A673 (cell line): Measurements from ENCODE around the gene UMAD1. TPM values are rescaled to one million over a fixed set of nuclear protein-coding genes. Genes with fewer than 3 reads are reported as not detected.

ENCODE experiments used
- BruUV-seq: library from RNA; stranded (reverse); fragments of 400-500 nt; replicated peaks from 2 replicates; lab custom pipeline; 2021; lab: Mats Ljungman, UMichigan
- CTCF ChIA-PET: fragments of 300-600 bp; sonication (Branson Sonifier 250); formaldehyde crosslinking; loops from one replicate; lab custom pipeline; 2022; ENCODE audit warnings: antibody characterized with exemption; lab: Charles Lee
- POLR2A ChIA-PET: fragments of 300-600 bp; sonication (Branson Sonifier 250); formaldehyde crosslinking; loops from one replicate; lab custom pipeline; 2022; ENCODE audit warnings: antibody characterized with exemption; ENCODE audit not compliant: low non-redundant PET; lab: Charles Lee
- DNase-seq: peaks from one replicate; pipeline ENCODE4 v3.0.0-alpha.2; 2015; ENCODE audit warnings: low spot score
- H3K27ac ChIP-seq: fragments of 200-600 bp; sonication (generic); 2 replicates; pipeline ENCODE4 v1.5.1; 2016; ENCODE audit warnings: mixed run types, low read depth, mild to moderate bottlenecking, mixed read lengths, antibody characterized with exemption, low read length; ENCODE audit not compliant: poor library complexity, severe bottlenecking
- H3K27me3 ChIP-seq: fragments of 200-600 bp; sonication (generic); replicated peaks from 2 replicates; pipeline ENCODE4 v1.6.1; 2017; ENCODE audit warnings: mixed run types, low read depth, mild to moderate bottlenecking, mixed read lengths, antibody characterized with exemption, low read length; ENCODE audit not compliant: insufficient read depth, poor library complexity
- H3K36me3 ChIP-seq: fragments of 200-600 bp; sonication (generic); 2 replicates; pipeline ENCODE4 v1.6.1; 2016; ENCODE audit warnings: mixed run types, mild to moderate bottlenecking, mixed read lengths, antibody characterized with exemption, low read length; ENCODE audit not compliant: insufficient read depth, poor library complexity, severe bottlenecking
- H3K4me1 ChIP-seq: fragments of 200-600 bp; sonication (generic); 2 replicates; pipeline ENCODE4 v1.6.1; 2017; ENCODE audit warnings: mixed run types, mild to moderate bottlenecking, mixed read lengths, antibody characterized with exemption, low read length; ENCODE audit not compliant: insufficient read depth, poor library complexity, severe bottlenecking
- H3K4me3 ChIP-seq: fragments of 200-600 bp; sonication (generic); 2 replicates; pipeline ENCODE4 v1.5.1; 2016; ENCODE audit warnings: low read depth, mixed run types, mild to moderate bottlenecking, mixed read lengths, low read length; ENCODE audit not compliant: poor library complexity, severe bottlenecking
- H3K9me3 ChIP-seq: fragments of 200-600 bp; sonication (generic); 2 replicates; pipeline ENCODE4 v1.6.1; 2016; ENCODE audit warnings: mixed run types, low read depth, mild to moderate bottlenecking, mixed read lengths, antibody characterized with exemption, low read length; ENCODE audit not compliant: poor library complexity, severe bottlenecking
- CTCF ChIP-seq: fragments of 300-800, 200-600 bp; sonication (generic); conservative IDR thresholded peaks from 2 replicates; pipeline ENCODE4 v1.5.1; 2017; ENCODE audit warnings: low read depth, mild to moderate bottlenecking, antibody characterized with exemption, low read length, moderate library complexity, mixed read lengths
- EZH2 ChIP-seq: fragments of 200-600 bp; sonication (generic); IDR thresholded peaks from 2 replicates; pipeline ENCODE4 v1.6.1; 2017; ENCODE audit warnings: borderline replicate concordance, low read depth, mild to moderate bottlenecking, mixed read lengths, antibody characterized with exemption, low read length; ENCODE audit not compliant: poor library complexity, severe bottlenecking
- intact Hi-C: fragments of 100-400 bp; cut with micrococcal nuclease; formaldehyde crosslinking; loops from one replicate; pipeline ENCODE4 v1.10.0; 2022; ENCODE audit not compliant: unreplicated experiment
- total RNA-seq: library from RNA; stranded (reverse); gene quantifications from 2 replicates; pipeline ENCODE4 v1.2.3, GENCODE V29; 2021

Gene UMAD1
- total RNA-seq, 1 experiment from 2014 or later: 13.5 TPM

- CTCF ChIA-PET: no interaction called here
- no peaks in the 10 kb centered on the region for H3K36me3 ChIP-seq
- intact Hi-C loops: no loop called here
These were observed 268.1 kb downstream of the UMAD1 start for GRCh38 chr7:7908622-7909145.

GRCh38 chr7:7909376-7909775, 268.8 kb downstream of the UMAD1 start:
- ChIA-PET CTCF (no interaction called here), POLR2A (interaction anchor here (0.6 kb wide), 1 partner anchor 268 kb away, joined by 7 read pairs; no protein-coding TSS in a partner anchor)
- no peak for DNase-seq
- intact Hi-C loops: no loop called here
- no peak for TF ChIP-seq CTCF
- TF ChIP-seq EZH2: no peak
- BruUV-seq: no TSS peak
- Histone ChIP-seq H3K4me3 (no peak overlapping the region), H3K36me3 (no peaks in the 10 kb centered on the region), H3K27me3 (no peaks in the 10 kb centered on the region), H3K9me3 (no peaks in the 10 kb centered on the region), H3K27ac (no peak overlapping the region), H3K4me1 (no peaks in the 10 kb centered on the region)

More at GRCh38 chr7:7908622-7909145, 268.1 kb downstream of the UMAD1 start:
- no peak for DNase-seq
- Histone ChIP-seq H3K9me3 (no peaks in the 10 kb centered on the region), H3K4me3 (no peak overlapping the region), H3K27ac (no peak overlapping the region), H3K4me1 (no peaks in the 10 kb centered on the region), H3K27me3 (no peaks in the 10 kb centered on the region)
- no TSS peak for BruUV-seq
- POLR2A ChIA-PET: interaction anchor here (0.6 kb wide), 1 partner anchor 267 kb away, joined by 7 read pairs; no protein-coding TSS in a partner anchor
- no peak for TF ChIP-seq EZH2
- no peak for TF ChIP-seq CTCF

GRCh38 chr7:7911369-7912123, 271.0 kb downstream of the UMAD1 start:
- no peaks in the 10 kb centered on the region for H3K27me3 ChIP-seq
- no peaks in the 10 kb centered on the region for H3K36me3 ChIP-seq
- DNase-seq: no peak
- no peaks in the 10 kb centered on the region for H3K4me1 ChIP-seq
- no peak for TF ChIP-seq CTCF
- no peak for TF ChIP-seq EZH2
- ChIA-PET POLR2A (no interaction called here), CTCF (no interaction called here)
- H3K27ac ChIP-seq: no peak overlapping the region
- H3K9me3 ChIP-seq: no peaks in the 10 kb centered on the region
- no TSS peak for BruUV-seq
- intact Hi-C loops: no loop called here
- no peak overlapping the region for H3K4me3 ChIP-seq
